B cell (primary cell): Measurements from ENCODE around the gene RASSF3.

Experiments
- EZH2 ChIP-seq: IDR thresholded peaks from 2 replicates; pipeline ENCODE4 v1.6.1; 2012; ENCODE audit warnings: borderline replicate concordance, low read depth, mild to moderate bottlenecking, moderate library complexity, low read length; ENCODE audit not compliant: insufficient read depth, poor library complexity, severe bottlenecking
- TF ChIP-seq, protein P1 (sequence below): fragments of 200-600 bp; IDR thresholded peaks from one replicate; pipeline ENCODE4 v1.8.0; 2022; ENCODE audit warnings: antibody characterized with exemption, mild to moderate bottlenecking

- TF ChIP-seq, protein P1, sequence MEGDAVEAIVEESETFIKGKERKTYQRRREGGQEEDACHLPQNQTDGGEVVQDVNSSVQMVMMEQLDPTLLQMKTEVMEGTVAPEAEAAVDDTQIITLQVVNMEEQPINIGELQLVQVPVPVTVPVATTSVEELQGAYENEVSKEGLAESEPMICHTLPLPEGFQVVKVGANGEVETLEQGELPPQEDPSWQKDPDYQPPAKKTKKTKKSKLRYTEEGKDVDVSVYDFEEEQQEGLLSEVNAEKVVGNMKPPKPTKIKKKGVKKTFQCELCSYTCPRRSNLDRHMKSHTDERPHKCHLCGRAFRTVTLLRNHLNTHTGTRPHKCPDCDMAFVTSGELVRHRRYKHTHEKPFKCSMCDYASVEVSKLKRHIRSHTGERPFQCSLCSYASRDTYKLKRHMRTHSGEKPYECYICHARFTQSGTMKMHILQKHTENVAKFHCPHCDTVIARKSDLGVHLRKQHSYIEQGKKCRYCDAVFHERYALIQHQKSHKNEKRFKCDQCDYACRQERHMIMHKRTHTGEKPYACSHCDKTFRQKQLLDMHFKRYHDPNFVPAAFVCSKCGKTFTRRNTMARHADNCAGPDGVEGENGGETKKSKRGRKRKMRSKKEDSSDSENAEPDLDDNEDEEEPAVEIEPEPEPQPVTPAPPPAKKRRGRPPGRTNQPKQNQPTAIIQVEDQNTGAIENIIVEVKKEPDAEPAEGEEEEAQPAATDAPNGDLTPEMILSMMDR = no peak
- TF ChIP-seq EZH2 = no peak
Measured at GRCh38 chr12:64650762-64651161, 40.5 kb downstream of the RASSF3 start.
